Loucy (cell line): ENCODE data around the gene SUCLG1.

Experiments
- CTCF ChIP-seq: fragments of 200-600 bp; sonication (generic); conservative IDR thresholded peaks from 2 replicates; pipeline ENCODE4 v1.5.1; 2014; ENCODE audit warnings: mild to moderate bottlenecking, antibody characterized with exemption, low read length
- EZH2phosphoT487 ChIP-seq: fragments of 200-600 bp; IDR thresholded peaks from 2 replicates; pipeline ENCODE4 v1.6.1; 2018; ENCODE audit warnings: antibody characterized with exemption, mild to moderate bottlenecking, moderate library complexity, borderline replicate concordance

GRCh38 chr2:84494070-84494469 lies 35.0 kb upstream of the SUCLG1 start:
- TF ChIP-seq CTCF: no peak
- TF ChIP-seq EZH2phosphoT487: no peak
